ENCODE data around the gene FBXO7.
"Not testable (repeated sequence)": the region's sequence is repeated elsewhere in the genome, so short reads cannot be mapped to it uniquely, and the experiment has no call there.

The FBXO7 gene

GRCh38 chr22:32474635-32475467 is at the start of gene FBXO7:
Gene FBXO7, plus strand, starts transcription at chr22:32474811. Its CDS starts 192 bp downstream, at chr22:32475003.
- peak; percentile 88 for DNase-seq

DNA sequence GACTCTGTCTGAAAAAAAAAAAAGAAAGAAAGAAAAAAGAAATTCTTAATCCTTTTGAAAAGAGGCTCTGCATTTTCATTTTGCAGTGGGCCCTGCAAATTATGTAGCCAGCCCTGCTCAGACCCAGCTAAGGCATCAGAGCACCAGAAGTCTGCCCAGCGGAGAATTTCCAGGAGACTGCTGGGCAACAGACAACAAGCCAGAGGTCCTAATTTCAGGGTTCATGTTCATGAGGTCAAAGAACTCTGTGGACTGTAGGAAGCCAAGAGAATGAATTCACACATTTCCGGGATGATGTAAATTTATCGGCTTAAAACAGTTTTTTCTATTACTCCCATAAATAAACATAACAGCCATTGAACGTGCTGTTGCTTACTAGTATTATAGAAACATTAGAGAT is 47.7 kb upstream of the FBXO7 start:
- no peak for DNase-seq

DNA sequence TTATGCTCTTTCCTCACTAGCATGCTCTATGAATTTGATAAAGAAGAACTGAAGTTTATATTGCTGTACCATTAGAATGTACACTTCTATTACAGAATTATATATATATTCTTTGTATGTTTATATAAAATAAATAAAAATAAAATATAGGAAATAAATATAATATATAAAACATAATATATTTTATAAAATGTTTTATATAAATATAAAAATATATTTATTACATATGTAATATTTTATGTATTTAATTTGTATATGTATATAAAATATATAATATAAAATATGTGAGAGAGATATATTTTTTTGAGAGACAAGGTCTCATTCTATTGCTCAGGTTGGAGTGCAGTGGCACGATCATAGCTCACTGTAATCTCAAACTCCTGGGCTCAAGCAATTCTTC is 44.3 kb upstream of the FBXO7 start:
- DNase-seq: no peak

- DNase-seq: peak; percentile 7
These were observed 30.5 kb upstream of the FBXO7 start for GRCh38 chr22:32444068-32444467.

DNA sequence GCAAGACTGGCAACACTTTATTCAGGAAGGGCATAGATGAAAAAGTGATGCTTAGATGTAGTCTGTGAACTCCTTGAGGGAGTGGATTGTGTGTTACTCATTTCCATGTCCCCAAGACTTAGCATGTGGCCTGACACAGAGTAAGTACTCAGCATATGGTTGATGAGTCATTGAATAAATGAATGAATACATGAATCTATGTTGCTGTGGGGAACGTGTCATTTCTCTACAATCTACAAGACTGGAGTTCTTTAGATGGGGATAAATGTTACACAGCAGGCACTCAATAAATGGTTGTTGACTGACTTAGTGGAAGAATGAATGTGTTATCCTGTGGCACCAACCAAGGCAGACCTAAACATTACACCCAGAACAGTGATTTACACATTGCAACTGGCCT is 28.3 kb upstream of the FBXO7 start:
- DNase-seq: no peak

DNA sequence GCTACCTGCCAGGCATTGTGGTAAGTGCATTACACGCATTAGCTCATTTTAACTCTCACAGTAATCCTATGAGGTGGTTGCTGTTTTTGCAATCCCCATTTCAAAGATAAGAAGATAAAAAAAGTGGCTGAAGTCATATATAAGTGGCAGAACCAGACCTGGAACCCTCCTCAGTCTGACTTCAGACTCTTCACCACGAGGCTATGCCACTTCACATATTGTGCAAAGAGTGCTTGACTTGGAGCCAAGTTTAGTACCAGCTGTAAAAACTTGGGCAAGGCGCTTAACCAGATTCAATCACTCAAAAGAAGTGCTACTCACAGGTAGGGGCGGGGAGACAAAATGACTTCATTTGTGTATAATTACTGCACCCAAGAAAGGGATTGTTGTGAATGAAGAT is 25.6 kb upstream of the FBXO7 start:
- DNase-seq: no peak

GRCh38 chr22:32457031-32457430 is 17.6 kb upstream of the FBXO7 start:
- DNase-seq: no peak

DNA sequence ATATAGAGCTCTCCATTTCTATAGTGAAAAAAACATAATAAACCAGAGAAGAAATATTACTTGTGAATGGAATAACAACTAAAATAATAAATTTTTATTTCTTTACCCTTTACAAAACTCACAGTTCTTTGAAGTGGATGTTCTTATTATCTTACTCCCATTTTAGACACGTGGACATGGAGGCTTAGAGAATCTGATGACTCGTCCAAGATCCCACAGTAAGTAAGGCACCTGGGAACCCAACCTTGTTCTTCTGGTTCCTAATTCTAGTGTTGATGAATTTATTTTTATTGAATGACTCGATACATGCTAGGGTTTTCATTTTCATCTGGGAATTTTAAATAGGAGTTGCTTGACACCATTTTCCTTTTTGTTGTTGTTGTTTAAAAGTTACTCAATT is 12.2 kb upstream of the FBXO7 start:
- no peak for DNase-seq

DNA sequence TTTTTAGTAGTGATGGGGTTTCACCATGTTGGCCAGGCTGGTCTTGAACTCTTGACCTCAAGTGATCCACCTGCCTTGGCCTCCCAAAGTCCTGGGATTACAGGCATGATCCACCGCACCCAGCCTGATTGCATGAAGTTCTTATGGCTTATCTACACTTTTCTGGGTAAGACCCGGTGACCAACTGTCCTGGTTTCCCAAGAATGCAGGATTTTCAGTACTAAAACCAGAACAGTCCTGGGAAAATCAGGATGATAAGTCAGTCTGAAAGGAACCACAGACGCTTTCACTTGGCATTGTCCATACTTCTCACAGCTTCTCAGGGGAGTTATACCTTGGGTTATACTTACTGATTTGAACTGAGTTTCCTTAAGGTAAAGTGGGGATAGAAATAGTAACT is 8.9 kb upstream of the FBXO7 start:
- DNase-seq: no peak

DNA sequence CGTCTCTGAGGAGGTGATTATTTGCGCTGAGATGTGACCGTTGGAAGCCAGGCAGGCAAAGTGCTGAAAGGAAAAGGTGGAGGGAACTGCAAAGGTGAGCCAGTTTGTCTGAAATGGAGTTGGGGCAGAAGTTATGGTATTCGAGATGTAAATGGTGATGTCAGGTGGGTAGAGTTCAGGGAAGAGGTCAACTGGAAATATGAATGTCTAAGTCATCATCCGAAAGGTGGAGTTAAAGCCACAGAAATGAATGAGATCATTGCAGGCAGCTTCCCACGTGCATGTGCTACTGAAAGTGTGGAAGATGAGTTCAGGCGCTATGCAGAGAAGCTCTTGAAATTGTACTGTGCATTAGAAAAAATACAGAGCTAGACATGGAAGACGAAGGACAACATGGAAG is 8.1 kb upstream of the FBXO7 start:
- DNase-seq: no peak

- no peak for DNase-seq
These were observed 4.8 kb upstream of the FBXO7 start for GRCh38 chr22:32469799-32470212.

GRCh38 chr22:32473388-32473952 is 1.1 kb upstream of the FBXO7 start:
- peak; percentile 2 for DNase-seq

DNA sequence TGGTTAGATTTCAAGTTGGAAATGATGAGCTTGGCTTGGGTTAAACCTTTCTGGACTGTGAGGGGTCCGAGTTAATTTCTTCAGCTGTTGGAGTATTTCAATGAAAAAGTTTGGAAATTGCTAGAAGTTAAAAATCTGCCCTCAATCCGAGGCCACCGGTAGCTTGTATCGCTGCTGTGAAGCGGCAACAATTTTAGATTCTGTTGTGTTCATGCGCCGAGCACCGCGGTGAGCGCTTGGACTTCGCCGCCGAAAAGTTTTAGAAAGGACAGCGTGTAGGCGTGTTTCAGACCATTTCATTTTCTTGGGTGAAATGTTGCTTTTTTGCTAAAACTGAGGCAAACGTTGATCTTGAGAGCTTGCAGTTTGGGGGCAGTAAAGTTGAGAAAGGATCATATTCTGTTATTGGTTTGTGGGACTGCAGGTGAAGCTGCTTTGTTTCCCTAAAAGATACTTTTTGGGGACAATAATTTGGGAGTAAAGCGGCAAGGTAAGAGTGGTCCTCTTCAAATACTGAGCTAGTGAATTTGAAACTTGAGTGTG is 928 bp downstream of the FBXO7 start:
- DNase-seq: peak; percentile 20

DNA sequence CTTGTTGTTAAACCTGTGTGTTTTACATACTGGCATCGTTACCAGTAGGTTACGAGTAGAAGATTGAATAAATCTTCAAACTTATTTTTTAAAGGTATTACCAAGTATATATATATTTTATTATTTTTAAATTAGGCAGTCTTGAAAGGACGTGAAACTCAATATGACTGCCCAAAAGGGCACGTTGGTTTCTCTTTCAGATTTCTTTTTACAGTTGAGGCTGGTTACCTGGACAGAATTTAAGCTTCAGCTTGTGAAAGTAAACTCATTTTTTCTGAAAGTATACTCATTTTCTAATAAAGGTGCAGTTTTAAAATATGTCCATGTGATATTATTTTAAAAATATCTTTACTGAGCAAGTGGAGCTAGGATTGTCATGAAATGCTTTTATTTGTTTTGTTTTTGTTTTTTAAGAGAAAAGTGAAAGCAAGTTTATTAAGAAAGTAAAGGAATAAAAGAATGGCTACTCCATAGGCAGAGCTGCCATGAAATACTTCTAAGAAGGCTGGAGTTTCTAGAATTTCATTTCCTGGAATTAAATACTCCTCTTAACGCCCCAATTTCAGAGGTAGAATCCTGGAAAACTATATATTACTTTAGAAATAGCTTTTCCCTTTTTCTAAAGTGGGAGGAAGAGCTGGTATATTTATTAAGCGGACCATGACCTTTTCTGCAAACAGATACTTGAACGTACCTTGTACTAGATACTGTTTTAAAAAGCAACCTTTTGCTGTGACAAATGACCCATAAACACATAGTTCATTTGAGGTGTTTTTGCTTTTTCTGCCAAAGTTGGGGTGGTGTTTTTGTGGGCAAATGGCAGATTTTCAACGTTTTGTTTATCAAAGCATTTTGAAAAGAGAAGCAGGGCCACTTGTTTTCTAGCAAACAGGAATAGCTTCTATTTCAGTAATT is 1.9 kb downstream of the FBXO7 start:
- no peak for DNase-seq

- DNase-seq: no peak
These were observed 3.0 kb downstream of the FBXO7 start for GRCh38 chr22:32477596-32477995.

DNA sequence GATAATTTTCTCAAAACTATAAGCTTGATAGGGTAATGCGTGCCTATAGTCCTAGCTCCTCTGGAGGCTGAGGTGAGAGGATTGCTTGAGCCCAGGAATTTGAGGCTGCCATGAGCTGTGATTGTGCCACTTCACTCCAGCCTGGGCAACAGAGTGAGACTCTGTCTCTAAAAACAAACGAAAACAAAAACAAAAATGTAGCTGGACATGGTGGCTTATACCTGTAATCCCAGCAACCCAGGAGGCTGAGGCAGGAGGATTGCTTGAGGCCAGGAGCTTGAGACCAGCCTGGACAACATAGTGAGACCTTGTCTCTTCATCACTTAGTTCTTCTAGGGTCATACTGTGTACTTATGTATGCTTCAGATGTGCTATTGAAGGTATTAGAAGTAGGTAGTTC is 3.9 kb downstream of the FBXO7 start:
- DNase-seq: not testable (repeated sequence)

DNA sequence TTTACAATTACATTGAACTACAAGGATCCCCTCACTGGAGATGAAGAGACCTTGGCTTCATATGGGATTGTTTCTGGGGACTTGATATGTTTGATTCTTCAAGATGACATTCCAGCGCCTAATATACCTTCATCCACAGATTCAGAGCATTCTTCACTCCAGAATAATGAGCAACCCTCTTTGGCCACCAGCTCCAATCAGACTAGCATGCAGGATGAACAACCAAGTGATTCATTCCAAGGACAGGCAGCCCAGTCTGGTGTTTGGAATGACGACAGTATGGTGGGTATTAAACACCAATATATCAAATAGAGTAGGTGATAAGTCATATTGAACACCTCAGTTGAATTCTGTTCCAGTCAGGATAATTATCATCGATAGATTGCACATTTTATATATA is 4.4 kb downstream of the FBXO7 start:
- DNase-seq: no peak

GRCh38 chr22:32480238-32480637 is 5.6 kb downstream of the FBXO7 start:
- peak; percentile 31 for DNase-seq

GRCh38 chr22:32482708-32483107 is 8.1 kb downstream of the FBXO7 start:
- DNase-seq: peak; percentile 6

- DNase-seq: no peak
These were observed 12.2 kb downstream of the FBXO7 start for GRCh38 chr22:32486656-32487390.

DNA sequence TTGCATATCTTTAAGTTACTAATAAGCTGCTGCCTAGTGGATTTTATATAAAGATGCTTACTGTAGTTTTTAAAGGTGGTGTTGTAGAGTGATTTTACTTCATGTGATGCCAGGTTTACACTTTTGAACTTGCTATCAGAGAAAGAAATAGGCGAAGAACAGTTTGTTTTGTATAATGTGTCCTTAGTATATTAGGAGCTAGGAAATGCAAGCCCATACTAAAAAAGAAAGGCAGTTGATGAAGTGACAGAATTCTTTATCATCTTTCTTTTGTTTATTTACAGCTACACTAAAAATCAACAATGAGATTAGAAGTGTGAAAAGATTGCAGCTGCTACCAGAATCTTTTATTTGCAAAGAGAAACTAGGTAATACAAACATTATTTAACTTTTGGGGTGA is 12.8 kb downstream of the FBXO7 start:
- no peak for DNase-seq

GRCh38 chr22:32489377-32489776 is 14.8 kb downstream of the FBXO7 start:
- no peak for DNase-seq

GRCh38 chr22:32490279-32490678 is 15.7 kb downstream of the FBXO7 start:
- DNase-seq: no peak
